MM.1S (cell line): ENCODE measurements around the gene KATNIP.

Experiments used
- EZH2 ChIP-seq: fragments of 300-600 bp; sonication (generic); optimal IDR thresholded peaks from 2 replicates; pipeline ENCODE3; 2017; ENCODE audit warnings: low read depth, mild to moderate bottlenecking, antibody characterized with exemption, low read length, mixed read lengths
- EZH2phosphoT487 ChIP-seq: fragments of 300-600 bp; sonication (generic); IDR thresholded peaks from 2 replicates; pipeline ENCODE4 v1.6.1; 2018; ENCODE audit warnings: antibody characterized with exemption, low read length
- TF ChIP-seq, protein P1 (sequence below): fragments of 300-600 bp; sonication (generic); IDR thresholded peaks from 2 replicates; pipeline ENCODE4 v1.5.1; 2016; ENCODE audit warnings: antibody characterized with exemption, low read length, mixed read lengths

DNA sequence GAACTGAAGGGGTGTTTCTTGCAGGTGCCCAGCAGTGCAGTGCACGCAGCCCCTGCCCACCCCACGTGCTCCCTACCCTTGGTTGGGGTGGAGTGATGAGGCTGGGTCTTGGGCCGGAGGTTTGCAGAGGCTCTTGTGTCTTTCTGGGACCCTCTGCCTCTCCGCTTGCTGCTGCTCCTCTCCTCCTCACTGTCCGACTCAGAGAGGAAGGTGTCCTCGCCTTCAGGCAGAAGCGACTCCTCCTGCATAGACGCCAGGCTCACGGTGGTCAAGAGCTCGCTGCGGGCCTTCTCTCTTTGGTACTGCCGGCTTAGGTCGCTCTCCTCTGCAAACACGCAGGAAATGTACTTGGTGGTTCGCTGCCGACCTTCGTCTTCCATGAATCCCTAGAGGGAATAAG lies 43.2 kb upstream of the KATNIP start:
- TF ChIP-seq, protein P1, sequence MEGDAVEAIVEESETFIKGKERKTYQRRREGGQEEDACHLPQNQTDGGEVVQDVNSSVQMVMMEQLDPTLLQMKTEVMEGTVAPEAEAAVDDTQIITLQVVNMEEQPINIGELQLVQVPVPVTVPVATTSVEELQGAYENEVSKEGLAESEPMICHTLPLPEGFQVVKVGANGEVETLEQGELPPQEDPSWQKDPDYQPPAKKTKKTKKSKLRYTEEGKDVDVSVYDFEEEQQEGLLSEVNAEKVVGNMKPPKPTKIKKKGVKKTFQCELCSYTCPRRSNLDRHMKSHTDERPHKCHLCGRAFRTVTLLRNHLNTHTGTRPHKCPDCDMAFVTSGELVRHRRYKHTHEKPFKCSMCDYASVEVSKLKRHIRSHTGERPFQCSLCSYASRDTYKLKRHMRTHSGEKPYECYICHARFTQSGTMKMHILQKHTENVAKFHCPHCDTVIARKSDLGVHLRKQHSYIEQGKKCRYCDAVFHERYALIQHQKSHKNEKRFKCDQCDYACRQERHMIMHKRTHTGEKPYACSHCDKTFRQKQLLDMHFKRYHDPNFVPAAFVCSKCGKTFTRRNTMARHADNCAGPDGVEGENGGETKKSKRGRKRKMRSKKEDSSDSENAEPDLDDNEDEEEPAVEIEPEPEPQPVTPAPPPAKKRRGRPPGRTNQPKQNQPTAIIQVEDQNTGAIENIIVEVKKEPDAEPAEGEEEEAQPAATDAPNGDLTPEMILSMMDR: no peak
- TF ChIP-seq EZH2: no peak
- TF ChIP-seq EZH2phosphoT487: no peak
